H1 (cell line): ENCODE data around the gene NELL2. TPM values are rescaled to one million over a fixed set of nuclear protein-coding genes. Genes with fewer than 3 reads are reported as not detected.

Source experiments
- BRCA1 ChIP-seq: IDR thresholded peaks from 2 replicates; pipeline ENCODE4 v1.6.1; 2012; ENCODE audit warnings: low read depth, low read length, improper control_type of control experiment
- CBX8 ChIP-seq: fragments of 300-800, 300-1000 bp; sonication (generic); IDR thresholded peaks from 2 replicates; pipeline ENCODE4 v1.7.1; 2016; ENCODE audit warnings: low read depth, low read length, borderline replicate concordance
- polyA plus RNA-seq, 7 experiments: library from polyadenylated mRNA; depleted of rRNA in 3 of 7; stranded (reverse) in 5 of 7; unstranded in 2 of 7; fragments of >200 nt in 5 of 7; fragments of 200-250 nt in 2 of 7; gene quantifications; 1 replicate in 5 of 7; 2 replicates in 1 of 7; 4 replicates in 1 of 7; pipeline versions ENCODE4 v1.2.1 to v1.2.3, GENCODE V29; 2011 to 2013; ENCODE audit warnings: missing spikeins in 2 of 7, mixed read lengths in 2 of 7
- total RNA-seq: library from RNA; stranded (reverse); fragmentation: NEBNext Ultra II Directional; extraction: Animal tissue kit (Norgen Biotek cat#: 25700); gene quantifications from 2 replicates; pipeline ENCODE4 v1.2.1, GENCODE V29; 2021

Gene NELL2
- total and polyA plus RNA-seq, 2 of the 8 experiments (the other 6 are each of a cell fraction or from before 2014, with no cell fraction given): 54.2 to 56.8 TPM

DNA sequence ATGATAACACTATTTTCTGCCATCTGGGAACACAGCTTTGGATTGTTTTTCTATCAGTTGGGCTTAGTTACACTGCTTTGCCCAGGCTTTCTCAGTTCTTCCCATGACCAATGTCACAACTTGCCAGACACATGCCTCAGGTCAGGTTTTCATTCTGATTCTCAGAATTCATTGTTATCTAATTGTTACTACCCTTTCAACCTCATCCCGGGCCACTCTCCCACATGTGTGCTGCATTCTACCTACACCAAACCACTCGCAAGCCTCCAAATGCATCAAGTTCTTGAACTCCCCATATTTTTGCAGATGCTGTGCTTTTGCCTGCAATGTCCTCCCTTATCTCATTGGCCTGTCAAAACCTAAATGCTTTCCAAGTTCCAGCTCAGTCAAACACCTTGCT is 36.3 kb downstream of the NELL2 start (continued):
- TF ChIP-seq CBX8 (no peak), BRCA1 (no peak)
